SK-N-MC (cell line): Measurements from ENCODE around the gene CCDC51.
"Not testable (repeated sequence)": the region's sequence is repeated elsewhere in the genome, so short reads cannot be mapped to it uniquely, and the experiment has no call there.

Experiments
- DNase-seq: peaks from one replicate; pipeline ENCODE4 v3.0.0-alpha.2; 2011; ENCODE audit warnings: low read depth, low spot score
- H3K27ac ChIP-seq: fragments of 200-600 bp; sonication (generic); 2 replicates; pipeline ENCODE4 v1.5.1; 2016; ENCODE audit warnings: mixed run types
- H3K36me3 ChIP-seq: fragments of 200-600 bp; sonication (generic); 2 replicates; pipeline ENCODE4 v1.6.1; 2017; ENCODE audit warnings: antibody characterized with exemption, low read length, mixed read lengths; ENCODE audit not compliant: insufficient read depth
- H3K4me3 ChIP-seq: fragments of 200-600 bp; sonication (generic); 2 replicates; pipeline ENCODE4 v1.5.1; 2016
- H3K9ac ChIP-seq: fragments of 200-600 bp; sonication (generic); 2 replicates; pipeline ENCODE4 v1.8.0; 2017; ENCODE audit warnings: mixed run types, mixed read lengths; ENCODE audit not compliant: insufficient read length
- H3K9me3 ChIP-seq: fragments of 200-600 bp; sonication (generic); 2 replicates; pipeline ENCODE4 v1.6.1; 2017; ENCODE audit warnings: low read depth, mild to moderate bottlenecking, antibody characterized with exemption, low read length, moderate library complexity, mixed read lengths
- EZH2 ChIP-seq: fragments of 200-600 bp; sonication (generic); IDR thresholded peaks from one replicate; pipeline ENCODE4 v1.6.1; 2017; ENCODE audit warnings: antibody characterized with exemption
- FOXP2 ChIP-seq: optimal IDR thresholded peaks from 2 replicates; pipeline ENCODE3; 2011; ENCODE audit warnings: mild to moderate bottlenecking, moderate library complexity; ENCODE audit not compliant: insufficient read depth; ENCODE audit errors: extremely low read length, control extremely low read depth
- POLR2AphosphoS5 ChIP-seq: IDR thresholded peaks from 2 replicates; pipeline ENCODE4 v1.6.1; 2012; ENCODE audit warnings: mild to moderate bottlenecking, low read depth, low read length, borderline replicate concordance

The CCDC51 gene

DNA sequence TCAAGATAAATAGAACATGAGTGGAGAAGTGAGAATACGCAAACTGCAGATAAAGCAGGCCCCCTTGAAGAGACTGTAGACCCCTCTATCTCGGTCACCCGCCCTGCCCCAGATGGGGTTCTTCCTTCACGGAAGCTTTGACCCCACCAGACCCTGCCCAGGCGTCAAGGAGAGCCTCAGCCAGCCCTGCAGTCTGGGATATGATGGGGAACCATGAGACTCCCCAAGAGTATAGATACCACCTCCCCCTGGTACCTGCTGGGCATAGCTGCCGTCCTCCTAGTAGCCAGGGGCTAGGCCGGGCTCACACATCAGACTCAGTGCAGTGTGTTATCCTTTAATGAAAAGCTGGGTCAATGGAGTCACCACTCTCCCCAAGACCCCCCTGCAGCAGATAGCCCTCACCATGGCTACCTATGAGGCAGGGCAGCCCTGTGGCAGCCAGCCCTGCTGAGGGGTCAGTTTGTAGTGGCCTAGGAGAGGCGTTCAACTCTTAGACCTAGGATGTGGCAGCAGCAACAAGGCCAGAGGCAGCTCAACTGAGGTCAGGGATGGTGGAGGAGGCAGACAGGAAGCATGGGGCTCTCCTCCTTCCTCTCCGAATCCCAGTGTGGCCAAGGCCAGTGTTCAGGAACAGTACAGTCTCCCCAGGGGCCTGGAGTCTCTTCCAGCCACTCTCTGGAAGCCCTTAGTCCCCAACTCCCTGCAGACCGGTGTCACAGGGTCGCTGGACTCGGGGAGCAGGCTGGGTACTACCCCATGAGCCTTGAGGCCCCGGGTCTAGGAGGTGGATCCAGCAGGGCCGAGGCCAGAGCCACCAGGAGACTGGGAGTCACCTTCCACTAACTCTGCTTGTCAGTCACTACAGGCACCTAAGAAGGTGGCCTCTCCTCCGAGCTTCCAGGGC lies 36.1 kb downstream of the CCDC51 start:
- no peaks in the 10 kb centered on the region for H3K9me3 ChIP-seq
- no peak overlapping the region for H3K9ac ChIP-seq
- H3K36me3 ChIP-seq: no peaks in the 10 kb centered on the region
- no peak for DNase-seq
- H3K4me3 ChIP-seq: no peak overlapping the region
- TF ChIP-seq POLR2AphosphoS5: no peak
- TF ChIP-seq EZH2: no peak
- TF ChIP-seq FOXP2: no peak
- H3K27ac ChIP-seq: no peak overlapping the region

DNA sequence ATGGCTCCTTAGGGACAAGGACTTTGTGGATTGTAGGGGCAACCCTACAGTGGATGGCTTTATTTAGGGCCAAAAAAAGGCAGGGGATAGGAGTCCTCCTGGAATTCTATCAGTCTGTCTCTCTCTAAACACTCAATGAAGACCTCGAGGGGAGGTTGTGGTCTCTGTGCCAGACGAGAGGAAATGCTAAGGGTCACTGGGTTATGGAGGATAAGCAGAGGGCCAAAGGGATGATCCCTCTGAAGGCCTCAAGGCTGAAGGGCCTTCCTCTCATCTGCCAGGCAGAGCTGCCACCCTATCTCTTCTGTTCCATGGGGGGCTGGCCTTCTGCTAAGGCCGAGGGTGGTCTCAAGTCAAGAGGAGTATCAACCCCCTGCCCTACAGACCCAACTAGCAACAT lies 37.0 kb downstream of the CCDC51 start:
- TF ChIP-seq FOXP2: no peak
- TF ChIP-seq EZH2: no peak
- no peak for TF ChIP-seq POLR2AphosphoS5

GRCh38 chr3:48402281-48402732 lies 37.6 kb downstream of the CCDC51 start:
- Histone ChIP-seq H3K9me3 (no peaks in the 10 kb centered on the region), H3K4me3 (no peak overlapping the region), H3K9ac (no peak overlapping the region), H3K36me3 (no peaks in the 10 kb centered on the region), H3K27ac (no peak overlapping the region)
- TF ChIP-seq FOXP2: no peak
- no peak for TF ChIP-seq EZH2
- TF ChIP-seq POLR2AphosphoS5: no peak
- no peak for DNase-seq

More for the DNA sequence above, 37.0 kb downstream of the CCDC51 start:
- DNase-seq: no peak
- Histone ChIP-seq H3K27ac (no peak overlapping the region), H3K4me3 (no peak overlapping the region), H3K9me3 (no peaks in the 10 kb centered on the region), H3K36me3 (no peaks in the 10 kb centered on the region), H3K9ac (no peak overlapping the region)

DNA sequence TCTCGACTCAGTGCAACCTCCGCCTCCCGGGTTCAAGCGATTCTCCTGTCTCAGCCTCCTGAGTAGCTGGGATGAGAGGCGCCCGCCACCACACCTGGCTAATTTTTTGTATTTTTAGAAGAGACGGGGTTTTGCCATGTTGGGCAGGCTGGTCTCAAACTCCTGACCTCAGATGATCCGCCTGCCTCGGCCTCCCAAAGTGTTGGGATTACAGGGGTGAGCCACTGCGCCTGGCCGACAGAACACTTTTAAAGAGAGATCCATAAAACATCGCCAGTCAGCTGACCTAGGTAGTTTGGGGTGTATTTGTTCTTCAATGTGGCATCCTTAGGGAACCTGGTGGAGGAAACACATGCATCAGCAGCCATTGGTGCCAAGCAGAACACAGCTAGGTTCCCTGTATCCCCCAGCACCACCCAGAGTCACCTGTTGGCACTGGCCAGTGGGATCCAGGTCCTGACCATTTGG lies 38.5 kb downstream of the CCDC51 start:
- H3K9me3 ChIP-seq, H3K9ac ChIP-seq, H3K27ac ChIP-seq, H3K36me3 ChIP-seq, DNase-seq, H3K4me3 ChIP-seq: not testable (repeated sequence)

DNA sequence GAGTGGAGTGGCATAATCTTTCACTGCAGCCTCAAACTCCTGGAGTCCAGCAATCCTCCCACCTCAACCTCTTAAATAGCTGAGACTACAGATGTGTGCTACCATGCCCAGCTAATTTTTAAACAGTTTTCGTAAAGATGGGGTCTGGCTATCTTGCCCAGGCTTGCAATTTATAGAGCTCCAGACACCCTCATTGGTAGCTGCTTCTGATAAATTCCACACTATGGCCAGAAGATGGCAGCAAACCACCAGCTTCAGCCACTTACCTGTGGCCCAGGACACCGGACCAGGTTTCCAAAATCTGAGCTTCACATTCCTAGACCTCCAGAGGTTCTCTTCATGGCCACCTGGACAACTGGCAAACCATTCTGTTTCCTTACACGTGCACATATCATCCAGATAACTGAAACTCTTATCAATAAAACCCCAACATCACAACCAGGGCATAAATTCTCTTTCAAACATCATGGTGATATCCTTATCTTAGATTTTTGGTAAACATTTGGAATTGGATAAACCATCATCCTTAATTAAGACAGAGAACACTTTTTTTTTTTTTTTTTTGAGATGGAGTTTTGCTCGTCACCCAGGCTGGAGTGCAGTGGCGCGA lies 39.0 kb downstream of the CCDC51 start:
- TF ChIP-seq POLR2AphosphoS5: no peak
- TF ChIP-seq EZH2: no peak
- no peak for TF ChIP-seq FOXP2
- no peaks in the 10 kb centered on the region for H3K9me3 ChIP-seq
- H3K27ac ChIP-seq: no peak overlapping the region
- no peak for DNase-seq
- no peak overlapping the region for H3K4me3 ChIP-seq
- H3K9ac ChIP-seq: no peak overlapping the region
- H3K36me3 ChIP-seq: no peaks in the 10 kb centered on the region

DNA sequence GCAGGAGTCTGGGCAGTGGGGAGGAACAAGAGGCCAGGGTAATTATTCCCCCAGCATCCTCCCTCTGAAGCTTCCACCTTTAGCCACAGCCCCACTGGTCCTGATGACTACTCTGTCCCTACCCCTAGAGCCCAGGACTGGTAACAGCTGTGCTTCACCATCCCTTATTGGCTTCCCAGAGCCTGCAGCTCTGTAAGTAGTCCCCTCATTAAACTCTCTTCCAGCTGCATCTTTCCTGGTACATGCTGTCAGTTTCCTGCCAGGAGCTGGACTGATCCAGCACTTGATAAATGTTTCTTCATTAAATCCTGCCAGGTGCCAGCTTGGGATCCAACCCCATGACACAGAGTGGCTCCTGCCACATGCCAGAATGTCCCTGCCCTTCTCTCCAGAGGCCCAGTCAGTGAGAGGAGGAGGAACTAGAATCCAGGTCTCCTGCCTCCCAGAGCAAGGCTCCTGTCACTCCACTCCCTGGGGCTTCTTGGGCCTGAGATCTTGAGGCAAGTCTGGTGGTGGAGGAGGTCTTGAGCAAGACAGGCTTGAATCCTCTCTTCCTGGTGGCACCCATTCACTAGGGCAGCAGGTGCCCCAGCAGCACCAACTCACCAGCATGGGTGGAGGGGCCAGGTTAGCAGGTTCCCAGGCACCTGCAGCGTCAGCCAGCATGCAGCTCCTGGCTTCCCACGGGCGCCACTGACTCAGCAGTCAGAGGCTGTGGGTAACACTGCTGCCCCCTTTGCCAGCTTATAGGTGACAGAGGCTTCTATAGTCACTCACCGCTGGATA lies 40.3 kb downstream of the CCDC51 start:
- no peak overlapping the region for H3K9ac ChIP-seq
- H3K36me3 ChIP-seq: no peaks in the 10 kb centered on the region
- TF ChIP-seq FOXP2 (no peak), POLR2AphosphoS5 (no peak), EZH2 (no peak)
- H3K9me3 ChIP-seq: no peaks in the 10 kb centered on the region
- DNase-seq: no peak
- H3K4me3 ChIP-seq: no peak overlapping the region
- no peak overlapping the region for H3K27ac ChIP-seq

DNA sequence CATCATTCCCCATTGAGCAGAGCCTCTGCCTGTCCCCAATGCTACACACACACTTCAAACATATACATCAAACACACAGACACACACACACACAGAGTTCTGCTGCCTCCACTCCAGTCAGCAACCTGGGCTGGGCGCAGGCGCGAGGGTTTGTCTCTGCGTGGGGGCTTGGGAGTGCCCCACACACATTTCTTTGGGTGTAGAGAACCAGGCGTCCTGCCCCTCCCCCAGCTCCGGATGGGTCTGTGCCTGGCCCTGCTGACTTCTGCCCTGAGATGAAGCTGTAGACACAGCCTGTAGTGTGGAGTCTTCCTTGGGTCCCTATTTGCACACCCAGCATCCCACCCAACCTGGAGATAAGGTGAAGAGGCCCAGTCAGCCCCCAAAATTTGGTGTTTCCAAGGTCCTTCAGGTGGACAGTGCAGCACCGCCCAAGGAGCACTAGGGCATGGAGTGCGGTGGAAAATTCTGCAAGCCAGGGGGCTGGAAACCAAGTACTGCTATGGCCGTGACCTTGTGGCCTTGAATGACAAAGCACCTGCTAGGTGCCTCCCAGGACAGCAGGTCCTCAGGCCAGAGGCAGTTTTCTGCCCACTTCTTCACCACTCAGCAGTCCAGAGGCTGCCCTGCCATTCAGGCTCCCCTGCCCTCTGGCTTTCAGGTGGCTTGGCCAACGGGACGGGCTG lies 41.1 kb downstream of the CCDC51 start:
- Histone ChIP-seq H3K9ac (no peak overlapping the region), H3K36me3 (no peaks in the 10 kb centered on the region), H3K9me3 (no peaks in the 10 kb centered on the region), H3K27ac (no peak overlapping the region), H3K4me3 (no peak overlapping the region)
- TF ChIP-seq POLR2AphosphoS5: no peak
- no peak for TF ChIP-seq FOXP2
- no peak for TF ChIP-seq EZH2
- DNase-seq: no peak
